Activated T-helper 1 cell treated with Interleukin-2 at 50 U/mL for 16 hours (primary cell): Measurements from ENCODE around the gene CPLANE2.
"Not testable (repeated sequence)": the region's sequence is repeated elsewhere in the genome, so short reads cannot be mapped to it uniquely, and the experiment has no call there.

ENCODE experiments used
- DNase-seq: peaks from one replicate; pipeline ENCODE4 v3.0.0-alpha.2; 2020; ENCODE audit warnings: low read depth

Gene CPLANE2

GRCh38 chr1:16208270-16208987 lies 28.6 kb downstream of the CPLANE2 start:
- DNase-seq: no peak

GRCh38 chr1:16207318-16208269 lies 29.4 kb downstream of the CPLANE2 start:
- no peak for DNase-seq

- peak; percentile 89 for DNase-seq
These were observed 30.3 kb downstream of the CPLANE2 start for GRCh38 chr1:16206547-16207317.

GRCh38 chr1:16205891-16206546 lies 31.0 kb downstream of the CPLANE2 start:
- DNase-seq: no peak

GRCh38 chr1:16205334-16205671 lies 31.7 kb downstream of the CPLANE2 start:
- no peak for DNase-seq

GRCh38 chr1:16204634-16205333 lies 32.2 kb downstream of the CPLANE2 start:
- no peak for DNase-seq

- DNase-seq: no peak
These were observed 32.8 kb downstream of the CPLANE2 start for GRCh38 chr1:16204216-16204615.

GRCh38 chr1:16203550-16203949 lies 33.4 kb downstream of the CPLANE2 start:
- no peak for DNase-seq

GRCh38 chr1:16202281-16203210 lies 34.4 kb downstream of the CPLANE2 start:
- DNase-seq: no peak

- no peak for DNase-seq
These were observed 37.3 kb downstream of the CPLANE2 start for GRCh38 chr1:16199700-16200099.

- no peak for DNase-seq
These were observed 37.9 kb downstream of the CPLANE2 start for GRCh38 chr1:16199157-16199501.

- no peak for DNase-seq
These were observed 38.4 kb downstream of the CPLANE2 start for GRCh38 chr1:16198444-16199156.

GRCh38 chr1:16196874-16197273 lies 40.1 kb downstream of the CPLANE2 start:
- no peak for DNase-seq

GRCh38 chr1:16196139-16196538 lies 40.8 kb downstream of the CPLANE2 start:
- DNase-seq: not testable (repeated sequence)

- no peak for DNase-seq
These were observed 41.5 kb downstream of the CPLANE2 start for GRCh38 chr1:16195518-16195905.

GRCh38 chr1:16191916-16192546 lies 45.0 kb downstream of the CPLANE2 start:
- DNase-seq: no peak

- no peak for DNase-seq
These were observed 45.7 kb downstream of the CPLANE2 start for GRCh38 chr1:16191309-16191708.

- DNase-seq: no peak
These were observed 46.9 kb downstream of the CPLANE2 start for GRCh38 chr1:16189921-16190621.

- no peak for DNase-seq
These were observed 48.0 kb downstream of the CPLANE2 start for GRCh38 chr1:16189003-16189402.
